Vagina (tissue), 2 donors: ENCODE results near the gene CENPS. TPM values are rescaled to one million over a fixed set of nuclear protein-coding genes. Genes with fewer than 3 reads are reported as not detected.

Experiments used
- DNase-seq, 2 donors: peaks; one replicate each; pipeline ENCODE4 v3.0.0-alpha.2; 2017; ENCODE audit errors: extremely low spot score in 2 of 2
- H3K27ac ChIP-seq: fragments of 200-600 bp; sonication (generic); one replicate; pipeline ENCODE4 v1.5.1; 2019
- H3K27me3 ChIP-seq: fragments of 200-600 bp; sonication (generic); one replicate; pipeline ENCODE4 v1.5.1; 2019
- H3K36me3 ChIP-seq, 2 donors: fragments of 200-600 bp; sonication (generic); one replicate each; pipeline ENCODE4 v1.5.1; 2017 to 2019
- H3K4me1 ChIP-seq: fragments of 200-600 bp; sonication (generic); one replicate; pipeline ENCODE4 v1.5.1; 2019
- H3K4me3 ChIP-seq, 2 donors: fragments of 200-600 bp; sonication (generic); 1 replicate in 1 of 2; 2 replicates in 1 of 2; pipeline ENCODE4 v1.5.1; 2016 to 2019
- H3K9me3 ChIP-seq: fragments of 200-600 bp; sonication (generic); one replicate; pipeline ENCODE4 v1.5.1; 2019
- POLR2A ChIP-seq, 2 donors: fragments of 450-650 bp; IDR thresholded peaks; one replicate each; pipeline ENCODE4 v1.6.1; 2017; ENCODE audit warnings: antibody characterized with exemption in 2 of 2, mild to moderate bottlenecking in 2 of 2, moderate library complexity in 2 of 2
- POLR2AphosphoS5 ChIP-seq, 2 donors: sonication (generic); formaldehyde crosslinking; IDR thresholded peaks; one replicate each; pipeline ENCODE4 v1.9.0; 2017; ENCODE audit warnings: antibody characterized with exemption in 2 of 2, mild to moderate bottlenecking in 2 of 2, low read depth in 1 of 2; ENCODE audit not compliant: insufficient read depth in 1 of 2
- intact Hi-C: fragments of 100-400 bp; cut with DNase I; formaldehyde crosslinking; loops from one replicate; pipeline ENCODE4 v1.15.1; 2023
- total RNA-seq: library from RNA; depleted of rRNA; stranded (reverse); fragments of >200 nt; gene quantifications from one replicate; pipeline ENCODE4 v1.2.3, GENCODE V29; 2016
- TF ChIP-seq, protein P1 (sequence below), 3 experiments: fragments of 450-650 bp in 2 of 3; fragments of 200-600 bp in 1 of 3; sonication (generic) in 1 of 3; IDR thresholded peaks; one replicate each; pipeline ENCODE4 v1.5.1; 2017 to 2019; ENCODE audit warnings: antibody characterized with exemption in 3 of 3, mild to moderate bottlenecking in 2 of 3, moderate library complexity in 2 of 3

Gene CENPS
- total RNA-seq, 1 donor from 2014 or later: 1.2 TPM

DNA sequence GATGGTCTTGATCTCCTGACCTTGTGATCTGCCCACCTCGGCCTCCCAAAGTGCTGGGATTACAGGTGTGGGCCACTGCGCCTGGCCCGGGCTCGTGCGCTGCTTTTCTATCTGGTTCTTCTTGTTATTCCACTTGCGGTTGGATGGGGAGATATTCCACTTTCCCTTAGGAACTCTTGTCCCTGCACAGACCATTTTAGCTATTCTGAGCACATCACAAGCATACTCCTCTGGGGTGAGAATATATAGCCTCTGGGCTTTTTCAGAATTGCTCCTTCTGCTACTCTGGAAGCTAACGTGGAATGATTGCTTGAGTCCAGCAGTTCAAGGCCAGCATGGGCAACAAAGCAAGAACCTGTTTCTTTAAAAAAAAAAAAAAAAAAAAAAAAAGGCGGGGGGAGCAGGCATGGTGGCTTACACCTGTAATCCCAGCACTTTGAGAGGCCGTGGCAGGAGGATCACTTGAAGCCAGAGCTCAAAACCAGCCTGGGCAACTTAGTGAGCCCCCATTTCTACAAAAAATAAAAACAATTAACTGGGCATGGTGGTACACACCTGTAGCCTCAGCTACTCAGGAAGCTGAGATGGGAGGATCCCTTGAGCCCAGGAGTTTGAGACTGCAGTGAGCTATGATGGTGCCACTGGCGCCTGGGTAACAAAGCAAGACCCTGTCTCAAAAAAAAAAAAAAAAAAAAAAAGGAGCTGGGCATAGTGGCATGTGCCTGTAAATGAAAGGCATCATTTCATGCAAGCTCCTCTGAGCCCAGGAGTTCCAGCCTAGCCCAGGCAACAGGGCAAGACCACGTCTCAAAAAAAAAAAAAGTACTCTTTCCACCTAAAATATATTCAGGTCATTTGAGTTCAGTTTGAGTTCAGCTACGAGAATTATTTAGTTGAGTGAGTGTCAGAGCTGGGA is 43.2 kb upstream of the CENPS start:
- Histone ChIP-seq H3K4me3 (peak overlapping the region in 1 of 2 donors; percentile 7), H3K4me1 (peaks cover 23% of the 10 kb centered on the region)
- intact Hi-C loops: no loop called here

DNA sequence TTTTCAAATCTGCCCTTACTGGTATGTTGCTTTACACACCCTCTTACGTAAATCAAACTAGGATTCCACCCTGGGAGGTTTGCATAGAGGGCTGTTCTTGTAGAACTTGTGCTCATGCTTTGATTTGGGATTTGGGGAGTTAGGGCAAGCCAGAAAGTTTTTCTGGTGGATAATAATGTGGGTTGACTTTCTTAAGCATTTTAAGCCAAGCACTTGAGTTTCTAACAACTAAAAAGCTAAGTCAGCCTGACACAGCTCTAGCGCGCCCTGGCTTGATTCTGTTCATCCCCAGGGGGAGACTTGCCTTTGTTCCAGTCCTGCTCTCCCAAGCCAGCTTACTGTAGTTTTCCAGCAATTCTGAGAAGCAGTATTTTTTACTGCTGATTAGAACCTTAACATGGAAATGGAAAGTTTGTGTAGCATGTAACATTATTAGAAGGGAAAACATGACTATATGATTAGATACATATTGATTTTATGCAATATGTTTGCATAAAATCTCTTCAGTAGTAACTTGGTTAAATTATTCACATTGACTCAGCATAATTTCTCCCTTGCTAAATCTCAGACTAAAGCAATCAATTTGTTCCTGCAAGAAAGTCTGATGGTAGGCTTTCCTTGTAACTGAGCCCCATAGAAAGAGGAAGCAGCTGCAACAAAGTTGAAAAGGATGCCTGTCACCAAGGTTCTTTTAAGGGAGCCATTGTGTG is 42.4 kb upstream of the CENPS start:
- Histone ChIP-seq H3K27me3 (no peaks in the 10 kb centered on the region), H3K9me3 (no peaks in the 10 kb centered on the region), H3K4me3 (peak overlapping the region in 1 of 2 donors; percentile 7), H3K36me3 (no peaks in the 10 kb centered on the region), H3K27ac (peak overlapping the region; percentile 56), H3K4me1 (peaks cover 23% of the 10 kb centered on the region)
- no peak for DNase-seq
- intact Hi-C loops: no loop called here
- no peak for TF ChIP-seq POLR2A (IDR thresholded peaks at IDR 0.05)
- TF ChIP-seq, protein P1, sequence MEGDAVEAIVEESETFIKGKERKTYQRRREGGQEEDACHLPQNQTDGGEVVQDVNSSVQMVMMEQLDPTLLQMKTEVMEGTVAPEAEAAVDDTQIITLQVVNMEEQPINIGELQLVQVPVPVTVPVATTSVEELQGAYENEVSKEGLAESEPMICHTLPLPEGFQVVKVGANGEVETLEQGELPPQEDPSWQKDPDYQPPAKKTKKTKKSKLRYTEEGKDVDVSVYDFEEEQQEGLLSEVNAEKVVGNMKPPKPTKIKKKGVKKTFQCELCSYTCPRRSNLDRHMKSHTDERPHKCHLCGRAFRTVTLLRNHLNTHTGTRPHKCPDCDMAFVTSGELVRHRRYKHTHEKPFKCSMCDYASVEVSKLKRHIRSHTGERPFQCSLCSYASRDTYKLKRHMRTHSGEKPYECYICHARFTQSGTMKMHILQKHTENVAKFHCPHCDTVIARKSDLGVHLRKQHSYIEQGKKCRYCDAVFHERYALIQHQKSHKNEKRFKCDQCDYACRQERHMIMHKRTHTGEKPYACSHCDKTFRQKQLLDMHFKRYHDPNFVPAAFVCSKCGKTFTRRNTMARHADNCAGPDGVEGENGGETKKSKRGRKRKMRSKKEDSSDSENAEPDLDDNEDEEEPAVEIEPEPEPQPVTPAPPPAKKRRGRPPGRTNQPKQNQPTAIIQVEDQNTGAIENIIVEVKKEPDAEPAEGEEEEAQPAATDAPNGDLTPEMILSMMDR (IDR thresholded peaks at IDR 0.05): no peak
- no peak for TF ChIP-seq POLR2AphosphoS5 (IDR thresholded peaks at IDR 0.05; ENCODE audit: insufficient read depth in 1 of 2, low read depth in 1 of 2)

More for the DNA sequence above, 43.2 kb upstream of the CENPS start:
- Histone ChIP-seq H3K36me3 (no peaks in the 10 kb centered on the region), H3K27me3 (no peaks in the 10 kb centered on the region), H3K27ac (peak overlapping the region; percentile 56), H3K9me3 (no peaks in the 10 kb centered on the region)
- TF ChIP-seq, protein P1 (IDR thresholded peaks at IDR 0.05): no peak
- TF ChIP-seq POLR2AphosphoS5 (IDR thresholded peaks at IDR 0.05; ENCODE audit: insufficient read depth in 1 of 2, low read depth in 1 of 2): no peak
- no peak for TF ChIP-seq POLR2A (IDR thresholded peaks at IDR 0.05)
- no peak for DNase-seq

DNA sequence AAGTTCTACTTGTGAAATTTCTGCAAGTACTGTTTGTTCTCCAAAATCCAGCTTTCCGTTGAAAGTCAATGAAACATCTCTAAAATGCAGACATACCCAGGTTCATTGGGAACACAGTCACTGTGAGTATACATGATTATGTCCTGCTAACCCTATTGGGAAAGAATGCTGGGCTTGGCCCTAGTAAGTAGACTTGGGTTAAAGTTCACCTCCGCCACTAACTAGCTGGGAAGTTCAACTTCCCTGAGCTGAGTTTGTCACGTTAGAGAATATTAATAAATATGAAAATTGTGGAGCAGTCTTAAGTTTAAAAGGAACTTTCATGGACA is 41.9 kb upstream of the CENPS start:
- peaks cover 23% of the 10 kb centered on the region for H3K4me1 ChIP-seq
- no peaks in the 10 kb centered on the region for H3K9me3 ChIP-seq
- intact Hi-C loops: no loop called here
- TF ChIP-seq POLR2AphosphoS5 (IDR thresholded peaks at IDR 0.05; ENCODE audit: insufficient read depth in 1 of 2, low read depth in 1 of 2) (no peak), POLR2A (IDR thresholded peaks at IDR 0.05) (no peak)
- H3K36me3 ChIP-seq: no peaks in the 10 kb centered on the region
- DNase-seq: no peak
- peak overlapping the region; percentile 56 for H3K27ac ChIP-seq
- no peaks in the 10 kb centered on the region for H3K27me3 ChIP-seq
- no peak overlapping the region for H3K4me3 ChIP-seq

DNA sequence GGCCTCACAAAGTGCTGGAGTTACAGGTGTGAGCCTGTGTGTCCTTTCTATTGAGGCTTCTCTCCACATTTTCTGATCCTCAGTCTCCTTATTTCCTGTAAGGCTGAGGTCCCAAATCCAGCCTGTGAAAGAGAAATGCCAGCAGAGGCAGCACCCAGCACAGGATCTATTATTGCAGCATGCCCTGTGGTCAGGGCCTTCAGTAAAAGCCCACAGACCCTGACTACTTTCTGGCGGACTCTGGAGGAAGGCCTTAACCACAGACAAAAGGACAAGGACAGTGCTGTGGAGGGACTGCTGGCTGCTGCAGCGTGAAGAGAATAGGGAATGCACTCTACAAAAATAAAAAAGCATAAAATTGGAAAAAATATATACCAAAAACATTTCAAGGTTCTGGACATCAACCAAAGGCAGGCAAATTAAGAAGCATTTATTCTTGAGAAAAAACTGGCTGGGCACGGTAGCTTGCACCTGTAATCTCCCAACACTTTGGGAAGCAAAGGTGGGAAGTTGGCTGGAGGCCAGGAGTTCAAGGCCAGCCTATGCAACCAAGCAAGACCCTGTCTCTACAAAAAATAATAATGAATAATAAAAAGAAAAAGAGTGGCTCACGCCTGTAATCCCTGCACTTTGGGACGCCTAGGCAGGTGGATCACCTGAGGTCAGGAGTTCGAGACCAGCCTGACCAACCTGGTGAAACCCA is 40.8 kb upstream of the CENPS start:
- no peak for DNase-seq
- Histone ChIP-seq H3K27ac (no peak overlapping the region), H3K27me3 (no peaks in the 10 kb centered on the region), H3K36me3 (no peaks in the 10 kb centered on the region), H3K4me1 (peaks cover 23% of the 10 kb centered on the region), H3K9me3 (no peaks in the 10 kb centered on the region), H3K4me3 (no peak overlapping the region)
- intact Hi-C loops: no loop called here
- TF ChIP-seq POLR2AphosphoS5 (IDR thresholded peaks at IDR 0.05; ENCODE audit: insufficient read depth in 1 of 2, low read depth in 1 of 2): no peak

DNA sequence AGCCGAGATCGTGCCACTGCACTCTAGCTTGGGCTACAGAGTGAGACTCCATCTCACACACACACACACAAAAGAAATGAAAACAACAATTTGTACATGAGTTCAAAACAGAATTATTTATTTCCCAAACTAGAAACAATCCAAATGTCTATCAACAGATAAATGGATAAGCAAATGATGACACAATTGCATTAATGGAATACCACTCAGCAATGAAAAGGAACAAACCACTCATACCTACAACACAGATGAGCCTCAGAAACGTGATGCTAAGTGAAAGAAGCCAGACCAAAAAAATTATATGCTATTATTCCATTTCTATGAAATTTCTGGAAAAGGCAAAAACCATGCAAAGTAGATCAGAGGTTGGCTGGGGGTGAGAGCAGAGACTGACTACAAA is 33.4 kb upstream of the CENPS start:
- TF ChIP-seq POLR2A (IDR thresholded peaks at IDR 0.05) (no peak), POLR2AphosphoS5 (IDR thresholded peaks at IDR 0.05; ENCODE audit: insufficient read depth in 1 of 2, low read depth in 1 of 2) (no peak)
- TF ChIP-seq, protein P1 (IDR thresholded peaks at IDR 0.05): no peak
- intact Hi-C loops: no loop called here

More for the DNA sequence above, 33.4 kb upstream of the CENPS start:
- no peak for DNase-seq
- H3K27ac ChIP-seq: no peak overlapping the region
- no peaks in the 10 kb centered on the region for H3K27me3 ChIP-seq
- H3K36me3 ChIP-seq: no peaks in the 10 kb centered on the region
- H3K4me3 ChIP-seq: no peak overlapping the region
- no peaks in the 10 kb centered on the region for H3K9me3 ChIP-seq
- H3K4me1 ChIP-seq: peaks cover 27% of the 10 kb centered on the region
